ENCODE measurements around the gene TMEM181. TPM values are rescaled to one million over a fixed set of nuclear protein-coding genes. Genes with fewer than 3 reads are reported as not detected.

TMEM181 gene
- total and polyA plus RNA-seq, 2 experiments from 2014 or later: 11.9 to 25.2 TPM

GRCh38 chr6:158604048-158604406 lies 44.1 kb downstream of the TMEM181 start:
- Mint-ChIP-seq H3K4me1 (no peaks in the 10 kb centered on the region), H3K27me3 (ENCODE audit: insufficient read depth, low read depth, poor library complexity) (peaks cover 4% of the 10 kb centered on the region), H3K9me3 (no peaks in the 10 kb centered on the region; the same call in 2 of the 3 replicates), H3K27ac (no peak overlapping the region; the same call in 1 of the 2 replicates), H3K4me3 (no peak overlapping the region), H3K36me3 (ENCODE audit: low read depth) (peaks cover 43% of the 10 kb centered on the region)
- Histone ChIP-seq H4K20me1 (replicated peaks; ENCODE audit: insufficient read depth) (peaks cover 10% of the 10 kb centered on the region; the same call in 1 of the 2 replicates), H3F3A (replicated peaks; ENCODE audit: low read depth) (no peaks in the 10 kb centered on the region), H3K27ac (ENCODE audit: low read depth) (no peak overlapping the region), H3K36me3 (ENCODE audit: insufficient read depth) (peaks cover 4% of the 10 kb centered on the region), H2AFZ (no peak overlapping the region), H3K4me2 (no peak overlapping the region), H3K27me3 (ENCODE audit: insufficient read depth) (no peaks in the 10 kb centered on the region), H3K4me3 (no peak overlapping the region), H3K9me2 (ENCODE audit: insufficient read depth) (no peaks in the 10 kb centered on the region), H3K79me2 (replicated peaks; ENCODE audit: insufficient read depth) (0 out of 2 replicates have a peak, but pooled peaks cover 3% of the 10 kb centered on the region), H3K4me1 (ENCODE audit: insufficient read depth) (no peaks in the 10 kb centered on the region)
- DNase-seq (ENCODE audit: low spot score): no peak
- ATAC-seq: no peak
- no peak for TF ChIP-seq EZH2phosphoT487 (IDR thresholded peaks at IDR 0.05; ENCODE audit: unreplicated experiment)
- TF ChIP-seq REST (IDR thresholded peaks at IDR 0.05; ENCODE audit: unreplicated experiment): no peak
- no peak for TF ChIP-seq ETS1 (IDR thresholded peaks at IDR 0.05)
- TF ChIP-seq CREB1 (CRISPR knock-in tag; IDR thresholded peaks at IDR 0.05; ENCODE audit: low read depth): no peak
- no peak for TF ChIP-seq ZNF114 (CRISPR knock-in tag; IDR thresholded peaks at IDR 0.05)
- no peak for TF ChIP-seq CTCF (conservative IDR thresholded peaks at IDR 0.05; ENCODE audit: low read depth in 2 of 2)
- no peak for TF ChIP-seq ZNF462 (CRISPR knock-in tag; IDR thresholded peaks at IDR 0.05)
- TF ChIP-seq JUNB (IDR thresholded peaks at IDR 0.05; ENCODE audit: unreplicated experiment): no peak
- TF ChIP-seq EZH2 (IDR thresholded peaks at IDR 0.05; ENCODE audit: low read depth, unreplicated experiment): no peak
- TF ChIP-seq NANOG (IDR thresholded peaks at IDR 0.05; ENCODE audit: borderline replicate concordance): no peak
- no peak for TF ChIP-seq ZNF331 (CRISPR knock-in tag; IDR thresholded peaks at IDR 0.05; ENCODE audit: low read depth)
- no peak for TF ChIP-seq POLR2AphosphoS5 (IDR thresholded peaks at IDR 0.05; ENCODE audit: low read depth)
- no peak for TF ChIP-seq STAT1 (IDR thresholded peaks at IDR 0.05; ENCODE audit: unreplicated experiment)

All from GM23338 (cell line).